GM21825 (cell line): ENCODE results near the gene UBE2M.
"Not testable (repeated sequence)": the region's sequence is repeated elsewhere in the genome, so short reads cannot be mapped to it uniquely, and the experiment has no call there.

Experiments
- ATAC-seq: cut with Tn5 transposase; IDR thresholded peaks from one replicate; pipeline ENCODE4 v1.9.1; 2021; ENCODE audit warnings: mild to moderate bottlenecking, moderate library complexity; ENCODE audit not compliant: unreplicated experiment

UBE2M gene

DNA sequence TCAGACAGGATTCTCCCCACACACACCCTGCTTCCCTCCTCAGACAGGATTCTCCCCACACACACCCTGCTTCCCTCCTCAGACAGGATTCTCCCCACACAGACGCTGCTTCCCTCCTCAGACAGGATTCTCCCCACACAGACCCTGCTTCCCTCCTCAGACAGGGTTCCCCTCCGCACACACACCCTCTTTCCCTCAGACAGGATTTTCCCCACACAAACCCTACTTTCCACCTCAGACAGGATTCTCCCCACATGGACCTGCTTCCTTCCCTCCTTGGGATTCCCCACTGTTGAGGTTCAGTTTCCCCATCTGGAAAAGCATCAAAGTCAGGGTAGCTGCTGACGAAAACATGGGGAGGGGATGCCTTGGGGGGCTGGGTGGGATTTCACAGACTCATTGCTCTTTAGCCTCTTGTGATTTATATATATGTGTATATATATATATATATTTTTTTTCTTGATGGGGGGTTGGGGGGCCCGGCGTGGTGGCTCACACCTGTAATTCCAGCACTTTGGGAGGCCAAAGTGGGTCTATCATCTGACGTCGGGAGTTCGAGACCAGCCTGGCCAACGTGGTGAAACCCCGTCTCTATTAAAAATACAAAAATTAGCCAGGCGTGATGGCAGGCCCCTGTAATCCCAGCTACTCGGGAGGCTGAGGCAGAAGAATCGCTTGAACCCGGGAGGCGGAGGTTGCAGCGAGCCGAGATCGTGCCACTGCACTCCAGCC, 15.6 kb downstream of the UBE2M start:
- ATAC-seq: not testable (repeated sequence)

DNA sequence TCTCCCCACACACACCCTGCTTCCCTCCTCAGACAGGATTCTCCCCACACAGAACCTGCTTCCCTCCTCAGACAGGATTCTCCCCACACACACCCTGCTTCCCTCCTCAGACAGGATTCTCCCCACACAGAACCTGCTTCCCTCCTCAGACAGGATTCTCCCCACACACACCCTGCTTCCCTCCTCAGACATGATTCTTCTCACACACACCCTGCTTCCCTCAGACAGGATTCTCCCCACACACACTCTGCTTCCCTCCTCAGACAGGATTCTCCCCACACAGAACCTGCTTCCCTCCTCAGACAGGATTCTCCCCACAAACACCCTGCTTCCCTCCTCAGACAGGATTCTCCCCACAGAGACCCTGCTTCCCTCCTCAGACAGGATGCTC, 19.2 kb downstream of the UBE2M start:
- not testable (repeated sequence) for ATAC-seq

DNA sequence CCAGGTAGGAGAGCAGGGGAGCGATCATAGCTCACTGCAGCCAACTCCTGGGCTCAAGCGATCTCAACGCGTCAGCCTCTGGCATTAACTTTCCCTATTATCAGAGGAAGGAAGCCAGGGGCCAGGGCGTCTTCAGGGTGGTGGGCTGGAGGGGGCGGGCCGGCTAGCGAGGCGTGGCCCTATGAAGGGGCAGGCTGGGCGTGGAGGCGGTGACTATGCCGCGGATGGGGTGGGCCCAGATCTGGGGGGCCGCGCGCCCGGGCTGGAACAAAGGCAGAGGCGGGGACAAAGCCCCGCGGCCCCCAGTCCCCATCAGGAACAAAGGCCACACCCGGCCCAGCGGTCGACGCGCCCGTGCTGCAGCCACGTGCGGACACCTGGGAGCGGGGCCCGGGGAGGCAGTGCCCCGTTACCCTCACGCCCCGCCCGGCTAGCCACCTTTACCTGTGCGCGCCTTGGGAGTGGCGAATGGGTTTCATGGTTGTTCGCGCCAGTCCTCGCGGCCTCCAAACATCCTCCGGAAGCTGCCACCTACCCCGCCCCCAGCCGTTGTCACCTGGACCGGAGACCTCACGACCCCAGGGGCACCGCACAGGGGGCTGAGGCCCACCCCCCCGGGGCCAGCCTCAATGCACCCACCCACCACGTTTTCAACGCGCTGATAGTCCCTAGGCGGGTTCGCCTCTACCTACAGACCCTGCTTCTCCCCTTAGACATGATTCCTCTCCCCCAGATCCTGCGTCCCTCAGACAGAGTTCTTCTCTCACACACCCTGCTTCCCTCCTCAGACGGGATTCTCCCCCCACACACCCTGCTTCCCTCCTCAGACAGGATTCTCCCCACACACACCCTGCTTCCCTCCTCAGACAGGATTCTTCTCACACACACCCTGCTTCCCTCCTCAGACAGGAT, 19.9 kb downstream of the UBE2M start:
- ATAC-seq: no peak

DNA sequence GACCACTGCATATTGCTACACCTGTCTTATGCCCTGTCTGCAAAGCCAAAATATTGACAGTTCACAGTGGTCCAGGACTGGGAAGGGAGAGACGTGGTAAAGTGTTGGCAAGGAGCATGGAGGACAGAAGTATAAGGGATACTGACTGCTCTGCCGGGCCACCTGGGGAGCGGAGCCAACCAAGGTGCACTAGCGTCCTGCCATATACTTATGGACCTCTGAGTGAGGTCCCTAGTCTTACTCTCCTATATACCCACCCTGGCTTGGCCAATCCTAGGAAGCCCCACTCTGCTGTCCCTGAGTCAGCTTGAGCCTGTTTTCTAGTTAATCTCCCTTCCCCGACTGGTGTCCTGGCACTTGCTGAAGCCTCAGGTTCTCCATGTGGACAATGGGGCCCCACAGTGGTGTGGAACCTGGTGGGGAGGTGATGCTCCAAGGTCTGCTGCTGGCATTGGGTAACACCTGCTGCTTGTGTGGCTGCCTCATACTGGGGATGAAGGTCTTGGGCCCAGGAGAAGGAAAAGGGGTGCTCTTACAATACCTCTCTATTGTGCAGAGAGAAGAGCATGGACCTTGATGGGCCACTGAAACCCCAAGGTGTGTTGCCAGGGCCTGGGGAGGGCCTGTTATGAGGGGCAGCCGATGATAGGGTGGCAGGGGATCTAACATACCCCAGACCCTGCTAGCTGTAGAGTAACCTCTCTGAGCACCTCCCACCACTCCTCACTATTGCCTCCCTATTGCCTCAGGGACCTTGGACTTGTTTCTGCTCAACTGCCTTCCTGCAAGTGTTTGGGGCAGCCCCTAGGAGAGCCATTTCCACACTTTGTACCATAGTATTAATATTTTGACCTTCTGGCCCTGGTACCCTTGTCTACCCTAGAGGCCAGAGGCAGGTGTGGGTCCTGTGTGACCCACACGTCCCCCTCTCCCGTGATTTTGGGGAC, 21.3 kb downstream of the UBE2M start:
- ATAC-seq: no peak

DNA sequence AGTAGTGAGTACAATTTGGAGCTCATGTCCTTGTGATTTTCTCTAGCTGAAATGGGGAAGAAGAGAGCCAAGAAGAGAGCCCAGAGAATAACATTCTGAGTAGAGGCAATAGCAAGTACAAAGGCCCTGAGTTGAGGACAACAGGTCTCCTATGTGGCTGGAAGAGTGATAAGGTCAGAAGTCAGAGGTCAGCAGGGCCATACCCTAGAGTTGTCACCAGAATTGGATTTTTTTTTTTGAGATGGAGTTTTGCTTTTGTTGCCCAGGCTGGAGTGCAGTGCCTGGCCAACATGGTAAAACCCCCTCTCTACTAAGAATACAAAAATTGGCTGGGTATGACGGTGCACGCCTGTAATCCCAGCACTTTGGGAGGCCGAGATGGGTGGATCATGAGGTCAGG, 22.6 kb downstream of the UBE2M start:
- ATAC-seq: no peak

DNA sequence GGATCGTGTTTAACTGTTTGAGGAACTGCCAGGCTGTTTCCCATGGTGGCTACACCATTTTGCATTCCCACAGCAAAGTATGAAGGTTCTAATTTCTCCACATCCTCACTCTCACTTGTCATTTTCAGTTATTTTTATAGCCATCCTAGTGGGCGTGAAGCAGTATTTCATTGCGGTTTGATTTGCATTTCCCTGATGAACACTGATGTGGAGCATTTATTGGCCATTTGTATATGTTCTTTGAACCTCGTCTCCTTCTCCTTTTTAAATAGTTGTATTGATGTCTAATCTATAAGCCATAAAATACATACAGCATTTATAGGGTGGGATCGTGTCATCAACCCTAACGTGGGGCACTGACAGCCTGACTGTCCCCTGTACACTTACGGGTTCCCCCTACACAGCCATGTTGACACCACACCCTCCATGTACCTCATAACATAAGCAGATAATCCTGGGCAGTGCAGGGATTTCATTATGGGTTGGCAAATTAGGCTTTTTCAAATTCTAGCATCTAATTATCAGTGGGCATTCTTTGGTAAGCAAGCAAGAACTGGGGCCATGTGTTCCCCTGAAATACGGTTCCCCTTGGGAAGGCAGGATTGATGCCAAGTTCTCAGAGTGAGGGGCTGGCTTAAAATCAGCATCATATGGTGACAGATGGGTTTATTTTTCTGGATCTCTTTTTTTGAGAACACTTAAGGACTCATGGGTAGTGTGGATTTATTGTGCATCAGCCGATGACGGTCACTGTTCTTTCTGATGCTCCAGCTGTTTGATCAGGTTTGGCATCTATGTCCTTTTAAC, 27.2 kb downstream of the UBE2M start:
- ATAC-seq: no peak

DNA sequence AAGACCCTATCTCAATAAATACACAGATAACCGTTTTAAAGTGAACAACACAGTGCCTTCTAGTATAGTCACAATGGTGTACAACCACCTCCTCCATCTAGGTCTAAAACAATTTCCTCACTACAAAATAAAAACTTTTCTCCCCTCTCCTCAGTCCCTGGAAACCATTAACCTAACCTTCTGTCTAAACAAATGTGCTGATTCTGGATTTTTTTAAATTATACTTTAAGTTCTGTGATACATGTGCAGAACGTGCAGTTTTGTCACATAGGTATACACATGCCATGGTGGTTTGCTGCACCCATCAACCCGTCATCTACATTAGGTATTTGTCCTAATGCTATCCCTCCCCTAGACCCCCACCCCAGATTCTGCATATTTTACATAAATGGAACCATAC, 29.0 kb downstream of the UBE2M start:
- ATAC-seq: no peak

DNA sequence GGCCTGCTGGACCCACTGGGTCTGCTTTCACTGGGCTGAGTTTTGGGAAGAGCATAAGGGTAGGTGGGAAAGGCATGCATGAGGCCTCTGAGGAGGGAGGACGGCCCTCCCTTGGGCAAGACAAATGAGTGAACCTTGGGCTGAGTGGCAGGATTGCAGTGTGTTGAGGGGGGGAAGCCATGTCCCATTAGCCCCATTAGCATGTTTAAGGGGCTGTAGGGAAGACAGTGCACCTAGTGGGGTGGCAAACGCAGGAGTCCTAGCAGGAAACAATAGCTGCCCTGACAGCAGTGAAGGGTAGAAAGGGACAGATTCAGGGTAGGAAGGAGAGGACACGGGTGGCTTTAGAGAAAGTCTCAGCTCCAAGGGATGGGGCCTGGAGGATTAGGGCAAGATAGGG, 35.7 kb downstream of the UBE2M start:
- ATAC-seq: no peak

DNA sequence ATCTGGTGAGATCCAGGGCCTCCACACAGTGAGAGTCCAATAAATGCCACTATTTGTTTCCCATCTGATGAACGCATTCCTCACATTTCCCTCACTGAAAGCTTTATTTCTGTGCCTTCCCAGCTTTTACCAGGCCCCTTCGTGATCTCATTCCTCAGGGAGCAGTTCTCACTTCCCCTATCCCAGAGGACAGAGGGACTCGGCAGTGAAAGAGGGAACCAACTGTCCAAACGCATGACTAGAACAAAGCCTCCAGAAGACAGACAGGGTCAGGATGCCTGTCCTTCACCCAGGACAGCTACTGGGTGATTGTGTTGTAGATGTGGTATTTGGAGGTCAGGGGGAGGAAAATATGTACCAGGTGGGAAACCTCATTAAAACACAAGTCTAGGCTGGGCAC, 36.8 kb downstream of the UBE2M start:
- ATAC-seq: no peak

DNA sequence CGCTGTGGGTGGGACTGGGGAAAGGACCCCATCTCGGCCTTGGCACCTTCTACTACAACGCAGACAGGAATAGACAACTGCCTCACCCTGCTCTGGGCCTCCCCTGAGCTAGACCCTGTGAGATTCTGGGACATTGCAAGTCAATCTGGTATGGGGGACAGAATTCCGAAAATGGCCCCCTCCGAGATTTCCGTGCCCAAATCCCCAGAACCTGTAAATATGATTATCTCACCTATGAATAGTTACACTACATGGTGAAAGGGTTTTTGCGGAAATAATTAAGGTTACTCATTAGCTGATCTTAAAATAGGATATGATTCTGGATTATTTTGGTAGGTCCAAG, 38.2 kb downstream of the UBE2M start:
- ATAC-seq: no peak

DNA sequence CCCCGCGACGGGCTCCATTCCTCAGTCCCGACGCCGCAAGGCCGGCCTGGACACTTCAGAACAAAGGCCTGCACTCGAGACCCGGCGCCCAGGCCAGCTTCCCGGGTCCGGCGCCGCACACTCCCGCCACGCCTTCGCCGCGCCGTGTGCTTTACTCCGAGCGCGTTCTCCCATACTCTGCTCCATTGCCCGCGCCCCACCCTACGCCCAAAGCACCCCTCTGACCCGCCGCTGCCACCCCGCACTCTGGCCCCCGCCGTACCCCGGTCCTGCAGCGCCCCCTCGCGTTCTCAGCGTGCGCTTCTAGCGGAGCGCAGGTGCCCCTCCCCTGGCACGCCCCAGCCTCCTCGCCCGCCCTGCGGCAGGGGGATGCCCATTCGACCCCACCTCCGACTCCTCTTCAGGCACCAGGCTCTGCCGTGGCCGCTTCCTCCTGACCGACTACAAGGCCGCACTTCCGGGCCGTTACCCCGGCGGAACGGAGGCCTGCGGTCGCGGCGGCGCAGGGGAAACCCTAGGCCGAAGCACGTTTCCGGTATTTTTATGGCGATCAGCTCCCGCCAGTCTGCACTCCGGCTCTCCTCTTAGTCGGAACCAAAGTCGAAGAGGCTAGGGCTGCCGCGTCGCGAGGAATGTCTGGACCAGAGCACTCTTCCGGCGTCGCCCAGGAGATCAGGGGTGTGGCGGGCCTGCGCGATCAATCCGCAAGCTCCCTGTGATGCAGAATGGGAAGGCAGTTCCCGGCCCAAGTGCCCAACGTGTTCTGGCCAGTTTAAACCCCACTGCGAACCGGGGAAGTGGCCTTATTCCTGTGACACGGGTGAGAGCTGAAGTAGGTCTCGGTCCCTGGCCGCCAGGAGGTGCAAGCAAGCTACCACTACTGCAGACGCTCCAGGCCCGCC, 38.8 kb downstream of the UBE2M start, which contains the start of gene ZBTB45:
Gene ZBTB45 (minus strand): TSS at position 456 of the 902 bp plus-strand sequence. CDS start 2,137 bp downstream, outside the sequence.
- peak; percentile 77 for ATAC-seq

DNA sequence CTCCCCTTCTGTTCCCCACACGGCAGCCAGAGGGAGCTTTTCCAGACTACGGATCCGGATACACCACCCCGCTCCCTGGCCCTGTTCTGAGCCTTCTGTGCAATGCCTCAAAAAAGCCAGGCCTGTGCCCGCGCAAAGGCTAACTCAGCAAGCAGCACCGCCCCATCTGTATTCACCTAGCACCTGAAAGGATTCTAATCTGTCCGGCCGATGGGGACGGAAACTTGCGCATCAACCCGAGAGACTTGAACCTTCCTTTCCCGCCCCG, 39.4 kb downstream of the UBE2M start:
- peak; percentile 6 for ATAC-seq

DNA sequence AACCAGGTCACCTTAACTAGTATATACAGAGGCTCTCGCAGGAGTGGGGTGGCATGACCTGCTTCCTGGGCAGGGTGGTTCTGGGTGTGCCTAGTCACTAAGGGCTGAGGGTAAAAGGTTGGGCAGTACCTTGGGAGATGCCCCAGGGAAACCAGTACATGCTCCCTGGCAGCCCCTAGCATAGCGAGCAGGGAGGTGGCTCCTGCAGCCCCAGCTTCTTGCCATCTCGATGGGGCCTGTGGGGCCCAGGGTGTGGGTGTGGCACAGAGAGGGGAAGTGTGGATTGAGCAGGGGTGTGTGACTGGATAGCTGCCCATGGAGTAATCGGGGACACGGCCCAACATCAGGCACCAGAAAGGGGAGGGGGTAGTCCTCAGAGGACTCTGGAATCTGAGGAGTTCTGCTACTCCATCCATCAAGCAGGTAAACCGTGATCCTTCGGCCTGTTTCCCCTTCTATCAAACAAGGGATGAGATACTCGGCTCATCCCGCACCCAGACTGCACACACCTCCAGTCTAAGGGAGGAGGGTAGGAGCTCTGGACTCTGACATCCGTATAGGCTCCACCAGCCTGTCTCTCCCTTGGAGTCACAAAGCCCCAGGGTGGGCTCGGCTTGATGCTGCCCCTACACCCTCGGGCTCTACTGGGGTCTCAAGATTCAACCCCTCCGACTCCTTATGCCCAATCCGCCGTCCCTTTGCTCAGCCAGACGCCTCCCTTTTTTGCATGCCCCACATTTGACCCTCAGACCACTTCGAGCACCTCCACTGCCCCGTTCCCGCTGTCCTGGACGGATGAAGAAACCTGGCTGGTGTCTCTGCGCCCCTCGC, 39.9 kb downstream of the UBE2M start:
- no peak for ATAC-seq

DNA sequence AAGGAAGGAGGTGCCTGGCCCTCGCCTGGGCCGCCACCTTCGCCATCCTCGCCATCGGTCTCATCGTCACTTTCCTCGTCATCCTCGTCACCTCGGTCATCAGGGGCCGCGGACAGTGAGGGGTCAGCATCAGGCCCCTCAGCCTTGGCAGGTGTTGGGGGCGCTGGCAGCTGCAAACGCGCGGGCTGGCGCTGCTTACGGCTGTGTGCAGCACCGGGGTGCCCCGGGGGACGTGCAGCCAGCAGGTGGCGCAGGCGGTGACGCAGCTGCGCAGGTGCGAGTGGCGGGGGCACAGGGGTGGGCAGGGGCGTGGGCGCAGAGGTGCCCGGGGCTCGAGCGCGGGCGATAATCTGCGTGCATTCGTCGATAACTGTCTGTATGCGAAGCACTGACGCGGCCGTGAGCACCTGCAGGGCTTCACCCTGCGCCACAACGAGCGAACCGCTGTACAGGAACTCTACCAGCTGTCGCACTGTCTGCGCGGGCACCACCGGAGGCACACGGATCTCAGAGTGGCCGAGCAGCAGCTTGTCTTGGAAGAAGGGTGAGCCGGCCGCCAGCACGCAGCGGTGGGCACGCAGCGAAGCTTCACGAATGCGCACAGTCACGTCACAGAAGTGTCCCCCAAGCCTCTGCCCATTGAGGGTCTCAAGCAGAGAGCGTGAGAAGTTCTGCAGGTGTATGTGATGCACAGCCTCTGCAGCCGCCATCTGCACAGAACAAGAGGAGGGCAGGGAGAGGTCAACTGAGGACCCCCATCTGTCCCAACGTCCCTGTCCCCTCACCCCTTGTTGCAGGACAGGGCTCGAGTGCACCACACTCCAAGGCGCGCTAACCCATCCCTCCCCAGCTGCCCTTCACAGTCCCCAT, 41.2 kb downstream of the UBE2M start:
- ATAC-seq: no peak

DNA sequence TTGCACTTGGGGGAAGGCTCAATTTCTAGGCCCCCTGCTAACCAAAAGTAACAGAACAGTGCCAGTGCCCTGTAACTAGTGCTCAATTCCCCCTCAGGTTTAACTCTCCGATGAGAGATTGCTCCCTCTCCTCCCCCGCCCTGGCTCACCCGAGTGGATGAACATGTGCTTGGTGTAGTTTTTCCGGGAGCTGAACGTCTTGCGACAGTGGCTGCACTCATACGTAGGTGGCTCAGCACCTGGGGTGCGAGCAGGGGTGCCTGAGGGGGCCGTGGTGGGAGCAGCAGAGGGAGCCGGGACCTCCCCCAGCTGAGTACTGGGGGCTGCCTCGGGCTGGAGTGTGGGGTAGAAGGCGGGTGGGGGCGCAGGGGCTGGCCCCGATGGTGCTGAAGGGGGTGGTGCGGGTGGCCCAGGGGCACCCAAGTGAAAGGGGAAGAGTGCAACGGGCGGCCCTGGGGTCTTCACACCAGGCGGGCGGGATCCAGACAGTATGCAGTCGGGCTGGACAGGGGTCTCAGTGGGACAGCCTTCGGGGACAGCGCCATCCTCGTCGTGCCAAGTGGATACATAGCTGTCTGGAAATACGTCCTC, 42.1 kb downstream of the UBE2M start:
- no peak for ATAC-seq

DNA sequence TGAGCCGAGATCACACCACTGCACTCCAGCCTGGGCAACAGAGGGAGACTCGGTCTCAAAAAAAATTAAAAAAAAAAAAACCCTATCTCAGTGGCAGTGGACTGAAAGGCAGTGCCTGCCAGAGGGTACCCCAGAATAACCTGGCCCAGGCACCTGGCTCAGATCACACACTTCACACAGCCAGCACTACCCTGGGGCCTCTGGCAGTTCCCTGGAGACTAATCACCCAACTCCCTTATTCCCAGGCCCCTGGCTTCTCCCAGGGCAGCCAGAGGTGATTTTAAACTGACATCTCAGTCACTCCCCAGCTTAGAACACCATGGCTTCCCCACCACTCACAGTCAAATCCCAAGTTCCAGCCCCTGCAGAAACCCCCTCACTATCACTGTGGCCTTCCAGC, 43.2 kb downstream of the UBE2M start:
- ATAC-seq: no peak

DNA sequence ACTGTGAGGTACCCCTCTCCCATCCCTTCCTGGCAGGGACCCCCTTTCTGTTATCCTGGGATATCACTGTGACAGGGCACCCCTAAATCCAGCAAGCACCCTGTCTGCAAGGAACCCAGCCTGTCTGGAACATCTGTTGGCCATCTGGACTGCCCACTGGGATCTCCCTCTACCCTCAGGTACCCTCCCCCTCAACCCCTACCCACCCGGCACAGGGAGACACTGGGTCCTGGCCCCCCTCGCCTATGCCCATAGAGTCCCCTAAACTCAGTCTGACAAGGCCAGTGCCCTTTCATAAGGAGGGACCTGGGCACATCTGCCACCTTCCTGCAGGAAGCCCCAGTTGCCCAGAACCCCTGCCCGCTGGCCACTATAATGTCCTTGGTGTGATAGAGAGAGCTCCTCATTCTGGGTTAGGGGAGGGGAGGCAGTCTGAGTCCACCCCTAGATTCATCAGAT, 43.8 kb downstream of the UBE2M start:
- no peak for ATAC-seq
